GM21529 (cell line): ENCODE results near the gene TRMT13.

ENCODE experiments used
- ATAC-seq: cut with Tn5 transposase; IDR thresholded peaks from one replicate; pipeline ENCODE4 v1.9.1; 2021; ENCODE audit not compliant: unreplicated experiment

TRMT13 gene, protein sequence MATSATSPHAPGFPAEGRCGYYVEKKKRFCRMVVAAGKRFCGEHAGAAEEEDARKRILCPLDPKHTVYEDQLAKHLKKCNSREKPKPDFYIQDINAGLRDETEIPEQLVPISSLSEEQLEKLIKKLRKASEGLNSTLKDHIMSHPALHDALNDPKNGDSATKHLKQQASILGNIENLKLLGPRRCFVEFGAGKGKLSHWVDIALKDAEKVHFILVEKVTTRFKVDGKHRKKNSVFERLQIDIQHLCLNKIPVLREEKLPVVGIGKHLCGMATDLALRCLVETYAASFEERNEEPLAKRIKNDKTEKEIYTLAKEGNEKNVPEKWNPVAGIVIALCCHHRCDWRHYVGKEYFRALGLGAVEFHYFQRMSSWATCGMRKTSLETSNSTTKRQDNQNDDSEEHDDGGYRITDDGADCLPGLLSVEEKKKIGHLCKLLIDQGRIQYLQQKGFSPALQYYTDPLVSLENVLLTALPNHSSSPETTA

DNA sequence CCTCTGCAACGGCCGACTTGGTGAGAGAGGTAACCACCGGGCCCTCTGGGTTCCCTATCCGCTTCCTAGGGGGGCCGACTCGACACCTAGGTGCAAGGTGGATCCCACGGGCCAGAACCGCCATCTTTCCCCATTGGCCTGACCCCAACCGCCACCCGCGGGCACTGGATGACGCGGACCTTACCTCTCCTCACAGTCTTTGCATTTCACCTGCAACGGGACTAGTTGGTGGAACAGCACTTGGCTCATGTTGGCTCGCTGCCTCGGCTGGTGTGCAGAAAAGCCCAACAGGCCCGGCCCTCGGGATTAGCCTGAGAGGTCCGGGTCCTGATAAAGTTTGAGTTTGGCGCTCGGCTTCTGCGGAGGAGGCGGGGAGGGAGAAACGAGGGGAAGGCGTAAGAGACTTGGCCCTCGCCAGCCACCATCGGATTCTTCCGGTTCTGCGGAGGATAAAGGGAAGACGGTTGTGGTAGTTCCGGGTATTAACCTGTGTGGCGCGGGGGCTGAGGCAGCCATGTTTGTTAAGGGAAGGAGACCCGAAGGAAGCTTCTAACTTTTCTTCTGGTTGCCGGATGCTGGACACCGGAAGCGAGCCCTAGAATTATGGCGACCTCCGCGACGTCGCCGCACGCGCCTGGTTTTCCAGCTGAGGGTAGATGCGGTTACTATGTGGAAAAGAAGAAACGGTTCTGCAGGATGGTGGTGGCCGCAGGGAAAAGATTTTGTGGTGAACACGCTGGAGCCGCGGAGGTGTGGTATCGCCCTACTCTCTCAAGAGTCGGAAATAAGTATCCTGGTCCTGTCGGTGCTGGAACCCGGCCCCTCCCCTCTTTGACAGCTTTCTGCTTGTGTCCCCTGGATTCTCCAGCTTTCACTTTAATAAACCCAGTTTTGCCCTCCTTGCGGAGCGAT lies at the start of gene TRMT13, which contains the start of gene SASS6:
TRMT13 (plus strand) TSS at position 598 of the 912 bp plus-strand sequence; CDS start at position 604, 6 bp downstream.
SASS6 (minus strand) TSS at position 365 of the 912 bp plus-strand sequence; CDS start at position 249, 116 bp downstream.
- peak; percentile 87 for ATAC-seq

DNA sequence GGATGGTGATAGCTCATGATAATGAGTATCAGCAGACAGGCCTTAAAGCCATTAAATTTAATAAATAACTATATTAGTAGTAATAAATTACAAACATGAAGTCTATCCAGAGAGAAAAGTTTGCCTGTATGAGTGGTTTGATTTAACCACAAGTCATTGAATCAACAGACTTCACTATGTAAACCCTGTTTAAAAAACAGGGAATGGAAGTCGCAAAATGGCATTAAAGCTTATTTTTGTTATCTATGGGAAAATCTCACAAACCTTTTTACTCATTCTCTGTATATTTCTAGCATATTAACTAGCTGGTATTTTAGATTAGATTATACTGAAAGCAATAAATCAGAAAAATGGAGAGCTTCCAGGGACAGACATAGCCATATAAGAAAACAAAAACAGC lies 45.6 kb upstream of the TRMT13 start:
- ATAC-seq: no peak

DNA sequence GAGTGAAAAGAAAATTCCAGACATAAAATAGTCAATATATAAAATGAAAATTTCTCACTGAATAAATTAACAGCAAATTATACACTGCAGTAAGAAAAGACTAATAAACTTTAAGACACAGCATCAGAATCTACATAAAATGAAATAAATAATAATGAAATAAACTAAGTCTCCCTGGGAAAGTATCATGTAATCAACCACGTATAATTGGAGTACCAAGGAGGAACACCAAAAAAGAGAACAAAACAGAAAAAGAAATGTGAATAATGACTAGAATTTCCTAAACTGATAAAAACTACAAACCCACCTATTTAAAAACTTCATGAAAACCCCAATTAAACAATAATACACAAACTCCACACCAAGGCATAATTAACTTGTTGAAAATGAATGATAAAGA lies 43.9 kb upstream of the TRMT13 start:
- ATAC-seq: no peak

DNA sequence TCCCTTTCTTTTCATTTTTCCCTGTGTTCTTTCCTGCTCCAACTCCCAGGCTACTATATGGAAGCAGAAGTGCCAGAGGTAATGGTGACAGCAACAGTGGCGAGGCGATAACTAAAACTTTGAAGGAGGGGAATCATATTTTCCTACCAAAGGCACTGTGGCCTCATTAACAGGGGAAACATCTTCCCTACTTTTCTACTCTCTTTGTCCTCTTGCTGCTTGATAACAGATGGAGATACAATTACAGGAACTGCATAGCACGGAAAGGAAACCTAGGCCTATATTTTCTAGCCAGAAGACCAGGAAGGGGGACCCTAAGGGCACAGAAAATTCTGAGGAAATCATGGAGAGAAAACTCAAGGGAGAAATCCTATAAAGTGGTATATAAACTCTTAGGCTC lies 42.5 kb upstream of the TRMT13 start:
- ATAC-seq: no peak

DNA sequence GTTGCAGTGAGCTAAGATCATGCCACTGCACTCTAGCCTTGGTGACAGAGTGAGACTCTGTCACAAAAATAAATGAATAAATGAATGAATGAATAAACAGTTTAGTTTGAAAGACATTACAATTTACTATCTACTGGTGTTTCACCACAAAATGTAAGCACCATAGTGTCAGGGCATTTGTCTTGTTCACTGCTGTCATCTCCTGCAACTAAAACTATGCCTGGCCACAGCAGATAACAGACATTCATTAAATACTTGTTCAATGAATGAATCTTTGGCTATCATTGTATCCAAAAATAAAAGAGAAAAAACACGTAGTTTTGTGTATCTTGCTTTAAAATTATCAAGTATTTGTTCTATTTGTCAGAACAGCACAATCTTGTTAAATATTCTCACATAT lies 32.8 kb upstream of the TRMT13 start:
- ATAC-seq: no peak

DNA sequence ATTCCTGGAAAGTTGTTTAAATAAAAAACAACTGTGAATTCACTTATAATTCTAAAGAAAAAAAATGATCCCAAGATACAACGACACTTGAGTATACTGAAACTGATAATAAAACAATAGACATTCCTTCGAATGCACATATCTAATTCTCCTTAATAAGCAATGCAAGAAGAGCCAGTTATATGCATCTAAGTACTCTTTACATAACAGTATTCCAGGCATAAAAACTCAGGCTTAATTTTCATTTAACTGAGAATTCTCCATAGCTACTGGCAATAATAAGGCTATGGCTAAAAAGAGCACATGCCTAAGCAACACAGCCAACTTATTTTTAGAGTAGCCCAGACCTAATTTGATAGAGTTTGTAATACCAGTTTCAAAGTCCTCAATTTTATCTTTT lies 31.4 kb upstream of the TRMT13 start:
- no peak for ATAC-seq

DNA sequence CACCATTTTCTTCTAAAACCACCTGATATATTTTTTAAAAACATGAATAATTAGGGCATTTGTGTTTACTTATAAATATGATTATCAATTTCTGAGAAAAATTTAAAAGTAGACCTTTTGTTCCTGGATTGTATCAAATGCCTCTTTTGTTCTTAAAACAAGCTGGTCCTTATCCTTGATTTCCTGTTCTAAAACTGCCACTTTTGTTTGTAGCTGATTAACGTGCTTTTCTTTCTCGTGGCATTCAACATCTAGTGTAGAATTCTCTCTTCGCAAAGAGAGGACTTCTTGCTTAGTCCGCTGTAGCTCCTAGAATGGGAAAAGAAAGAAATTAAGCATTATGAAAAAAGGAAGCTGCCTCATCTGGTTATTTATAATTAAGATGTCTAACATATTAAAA lies 25.3 kb upstream of the TRMT13 start:
- no peak for ATAC-seq

DNA sequence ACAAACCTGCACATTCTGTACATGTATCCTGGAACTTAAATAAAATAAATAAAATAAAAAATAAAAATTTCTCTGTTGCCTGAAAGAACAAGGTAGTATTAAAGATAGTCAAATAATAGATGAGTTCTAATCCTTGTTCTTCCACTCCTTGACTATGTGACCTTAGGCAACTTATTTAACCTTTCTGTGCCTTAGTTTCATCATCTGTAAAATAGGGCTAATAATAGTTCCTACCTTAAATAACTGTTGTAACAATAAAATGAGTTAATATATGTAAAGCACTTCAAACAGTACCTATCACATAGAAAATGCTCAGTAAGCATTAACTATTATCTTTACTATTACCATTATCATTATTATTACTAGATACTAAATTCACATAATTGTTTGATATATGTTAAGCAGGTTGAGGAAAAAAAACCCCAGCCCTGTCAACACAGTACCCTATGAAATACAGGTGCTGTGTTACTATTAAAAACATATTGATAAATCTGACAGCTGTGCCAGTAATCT lies 23.4 kb upstream of the TRMT13 start:
- no peak for ATAC-seq

DNA sequence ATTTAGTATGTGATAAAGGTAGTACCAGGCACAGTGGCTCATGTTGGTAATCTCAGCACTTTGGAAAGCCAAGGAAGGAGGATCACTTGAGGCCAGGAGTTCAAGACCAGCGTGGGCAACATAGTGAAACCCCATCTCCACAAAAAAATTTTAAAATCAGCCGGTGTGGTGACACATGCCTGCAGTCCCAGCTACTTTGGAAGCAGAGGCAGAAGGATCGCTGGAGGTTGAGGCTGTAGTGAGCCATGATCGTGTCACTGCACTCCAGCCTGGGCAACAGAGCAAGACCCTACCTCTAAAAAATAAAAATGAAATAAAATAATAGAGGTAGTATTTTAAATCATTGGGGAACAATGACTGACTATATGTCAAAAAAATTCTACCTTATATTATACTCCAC lies 17.4 kb upstream of the TRMT13 start:
- ATAC-seq: no peak

DNA sequence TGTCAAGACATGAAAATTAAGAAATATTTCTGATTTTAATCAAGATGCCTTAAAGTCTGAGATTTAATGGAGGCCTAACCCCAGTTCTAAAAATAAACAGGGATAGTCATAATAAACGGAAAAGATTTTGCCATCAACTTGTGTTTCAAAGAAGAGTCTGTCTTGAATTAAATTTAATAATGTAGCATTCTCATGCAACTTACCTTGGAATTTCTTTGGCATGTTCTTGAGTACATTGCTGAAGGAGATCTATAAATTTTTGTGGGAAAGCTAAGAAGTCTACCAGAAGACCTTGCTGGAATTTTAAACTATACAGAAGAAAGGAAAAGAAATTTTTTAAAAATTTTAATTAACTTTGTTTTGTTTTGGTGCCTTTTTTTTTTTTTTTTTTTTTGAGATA lies 10.8 kb upstream of the TRMT13 start:
- no peak for ATAC-seq

DNA sequence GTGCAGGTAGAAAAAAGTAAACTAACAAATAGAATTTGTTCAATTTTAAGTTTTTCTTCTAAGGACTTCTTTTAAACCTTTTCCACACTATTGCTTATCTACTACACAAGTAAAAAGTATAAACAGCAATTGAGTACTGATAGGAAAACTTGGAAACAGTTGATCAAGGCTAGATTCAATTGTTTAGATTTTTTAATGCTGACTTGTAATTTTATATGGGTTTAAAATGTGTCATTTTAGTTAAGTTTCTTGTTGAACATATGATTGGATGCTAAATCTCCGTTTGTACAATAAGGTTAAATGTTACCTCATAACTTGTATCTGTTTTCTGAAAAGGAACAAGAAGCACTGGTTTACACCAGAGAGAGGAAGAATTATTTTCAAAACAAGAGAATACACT lies 5.7 kb upstream of the TRMT13 start:
- ATAC-seq: no peak

DNA sequence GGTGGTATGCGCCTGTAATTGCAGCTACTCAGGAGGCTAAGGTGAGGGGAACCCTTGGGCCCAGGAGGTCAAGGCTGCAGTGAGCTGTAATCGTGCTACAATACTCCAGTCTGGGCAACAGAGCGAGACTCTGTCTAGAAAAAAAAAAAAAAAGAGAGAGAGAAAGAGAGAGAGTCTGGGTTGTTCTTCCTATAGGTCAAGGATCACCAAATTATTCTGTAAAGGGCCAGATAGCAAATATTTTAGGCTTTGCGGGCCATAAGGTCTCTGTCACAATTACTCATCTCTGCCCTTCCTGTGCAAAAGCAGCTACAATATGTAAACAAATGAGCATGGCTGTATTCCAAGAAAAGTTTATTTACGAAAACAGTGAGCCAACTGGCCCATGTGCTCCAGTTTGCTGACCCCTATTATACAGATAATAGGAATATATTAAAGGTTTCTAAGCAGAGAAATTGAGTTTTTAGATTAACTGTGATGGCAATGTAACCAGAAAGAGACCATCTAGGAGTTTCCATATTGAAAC lies 2.3 kb upstream of the TRMT13 start:
- ATAC-seq: no peak

DNA sequence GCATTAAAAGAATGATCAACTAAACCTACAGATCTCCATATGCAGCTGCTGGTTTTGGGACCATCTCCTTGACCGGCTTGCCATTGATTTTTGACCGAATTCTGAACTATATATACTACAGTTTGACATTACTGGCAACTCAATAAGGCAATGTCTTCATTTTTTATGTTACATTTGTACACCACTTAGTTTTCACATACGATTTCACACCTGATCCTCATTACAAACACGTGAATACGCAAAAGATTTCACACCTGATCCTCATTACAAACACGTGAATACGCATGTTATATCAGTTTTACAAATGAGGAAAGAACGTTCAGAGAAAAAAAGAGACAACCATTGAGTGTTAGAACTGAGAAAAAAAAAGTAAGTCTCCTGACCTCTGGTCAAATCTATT lies 1.3 kb upstream of the TRMT13 start:
- ATAC-seq: no peak

DNA sequence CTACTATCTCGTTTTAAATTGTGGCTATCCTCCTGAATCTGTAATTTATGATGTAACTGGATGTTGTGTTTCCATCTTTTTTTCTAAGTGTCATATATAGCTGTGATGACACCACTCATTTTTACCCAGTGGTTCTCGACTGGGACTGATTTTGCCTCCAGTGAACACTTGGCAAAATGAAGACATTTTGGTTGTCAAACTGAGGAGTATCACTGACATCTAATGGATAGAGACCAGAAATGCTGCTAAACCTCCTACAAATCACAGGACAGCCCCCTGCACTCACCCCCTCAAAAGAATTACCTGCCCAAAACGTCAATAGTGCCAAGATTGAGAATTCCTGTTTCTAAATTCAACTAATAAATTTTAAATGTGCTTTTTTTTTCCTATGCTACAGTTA lies 1.9 kb downstream of the TRMT13 start:
- ATAC-seq: no peak

DNA sequence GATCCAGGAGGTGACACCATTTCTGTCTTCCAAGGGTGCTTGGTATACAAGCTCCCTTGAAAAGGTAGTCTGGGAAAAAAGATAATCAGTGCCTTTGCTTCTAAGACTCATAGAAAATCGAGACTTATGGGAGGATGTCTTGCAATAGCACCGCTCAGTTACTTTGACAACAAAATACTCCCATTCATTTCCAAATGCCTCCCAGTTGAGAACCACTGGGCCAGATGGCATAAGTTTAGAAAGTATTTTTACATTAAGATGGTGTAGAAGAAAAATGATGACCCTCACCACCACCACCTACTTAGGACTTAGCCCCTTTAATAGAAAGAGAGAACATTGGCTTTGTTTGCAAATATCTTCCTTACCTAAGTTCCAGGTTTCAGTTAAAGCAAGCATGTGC lies 4.6 kb downstream of the TRMT13 start:
- no peak for ATAC-seq

DNA sequence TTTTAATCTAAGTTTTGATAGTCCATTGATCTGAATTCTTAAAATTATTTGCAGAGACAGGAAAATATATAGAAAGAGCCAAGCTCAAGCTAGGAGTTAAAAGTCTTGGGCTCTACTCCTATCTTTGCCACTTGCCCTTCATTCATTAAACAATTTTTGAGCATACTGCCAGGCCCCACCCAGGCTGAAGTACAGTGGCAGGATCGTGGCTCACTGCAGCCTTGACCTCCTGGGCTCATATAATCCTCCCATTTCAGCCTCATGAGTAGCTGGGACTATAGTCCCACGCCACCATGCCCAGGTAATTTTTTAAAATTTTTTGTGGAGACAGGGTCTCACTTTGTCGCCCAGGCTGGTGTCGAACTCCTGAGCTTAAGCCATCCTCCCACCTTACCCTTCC lies 8.2 kb downstream of the TRMT13 start:
- no peak for ATAC-seq

DNA sequence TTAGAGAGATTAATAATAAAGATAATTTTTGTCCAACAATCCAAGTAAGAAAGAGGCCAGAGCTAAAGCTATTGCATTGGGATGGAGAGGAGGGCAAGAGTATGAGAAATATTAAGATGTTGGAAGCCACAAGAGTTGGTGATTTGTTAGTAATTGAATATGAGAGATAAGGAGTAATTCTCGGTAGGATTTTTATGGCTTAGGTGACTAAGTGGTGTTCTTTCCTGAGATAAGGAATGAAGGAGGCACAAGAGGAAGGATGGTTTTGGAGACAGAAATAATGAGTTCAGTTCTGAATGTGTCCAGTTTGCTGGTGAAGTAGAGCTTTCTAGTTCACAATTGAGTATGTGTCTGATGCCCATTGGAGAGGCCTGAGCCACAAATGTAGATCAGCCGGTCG lies 9.4 kb downstream of the TRMT13 start:
- no peak for ATAC-seq

DNA sequence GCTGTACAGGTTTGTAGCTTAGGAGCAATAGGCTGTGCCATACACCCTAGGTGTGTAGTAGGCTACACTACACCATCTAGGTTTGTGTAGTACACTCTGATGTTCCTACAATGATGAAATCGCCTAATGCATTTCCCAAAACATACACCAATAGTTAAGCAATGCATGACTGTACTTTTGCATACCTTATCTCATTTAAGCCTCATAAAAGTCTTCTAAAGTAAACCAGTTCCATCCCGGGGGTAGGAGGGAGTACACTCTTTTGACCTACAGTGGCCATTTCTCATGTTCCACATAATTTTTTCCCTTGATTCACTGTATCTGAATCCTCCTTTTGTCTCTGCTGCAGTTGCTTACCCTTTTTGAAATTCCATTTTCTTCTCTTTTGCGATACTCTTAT lies 12.2 kb downstream of the TRMT13 start:
- ATAC-seq: no peak

DNA sequence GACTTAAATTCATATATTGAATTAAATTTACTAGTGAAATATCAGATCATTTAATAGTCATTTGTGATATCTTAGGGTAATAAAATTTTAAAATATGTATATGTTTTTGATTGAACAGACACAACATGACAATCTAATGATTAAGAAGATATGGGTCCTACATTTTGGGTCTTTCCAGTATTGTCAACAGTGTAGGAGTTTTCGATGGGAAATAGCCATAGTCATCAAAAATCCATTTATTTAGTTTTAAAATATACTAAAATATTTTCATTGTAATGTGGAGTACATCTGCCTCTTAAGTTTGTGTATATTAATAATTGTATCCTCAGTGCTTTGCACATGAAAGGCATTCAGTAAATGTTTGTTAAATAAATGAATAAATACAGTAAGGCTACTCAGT lies 14.0 kb downstream of the TRMT13 start:
- no peak for ATAC-seq

DNA sequence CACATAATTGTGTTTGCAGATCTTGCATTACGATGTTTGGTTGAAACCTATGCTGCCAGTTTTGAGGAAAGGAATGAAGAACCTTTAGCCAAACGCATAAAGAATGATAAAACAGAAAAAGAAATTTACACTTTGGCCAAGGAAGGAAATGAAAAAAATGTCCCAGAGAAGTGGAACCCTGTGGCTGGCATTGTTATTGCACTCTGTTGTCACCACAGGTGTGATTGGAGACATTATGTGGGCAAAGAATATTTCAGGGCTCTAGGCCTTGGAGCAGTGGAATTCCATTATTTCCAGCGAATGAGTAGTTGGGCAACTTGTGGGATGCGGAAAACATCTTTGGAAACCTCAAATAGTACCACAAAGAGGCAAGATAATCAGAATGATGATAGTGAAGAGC lies 14.9 kb downstream of the TRMT13 start:
- ATAC-seq: no peak

DNA sequence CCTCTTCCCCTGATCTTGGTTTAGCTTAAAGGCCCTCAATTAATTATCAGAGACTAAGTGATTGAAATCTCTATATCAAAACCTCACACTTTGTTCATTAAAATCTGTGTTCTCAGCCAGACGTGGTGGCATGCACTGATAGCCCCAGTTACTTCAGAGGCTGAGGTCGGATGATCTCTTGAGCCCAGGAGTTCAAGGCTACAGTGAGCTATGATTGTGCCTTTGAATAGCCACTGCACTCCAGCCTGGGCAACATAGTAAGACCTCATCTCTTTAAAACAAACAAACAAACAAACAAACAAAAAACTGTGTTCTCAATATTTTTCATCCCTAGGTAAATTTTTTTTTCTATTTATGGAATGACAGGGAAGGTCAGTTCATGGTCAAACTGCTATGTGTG lies 18.7 kb downstream of the TRMT13 start:
- ATAC-seq: no peak
